ENCODE results near the gene GIMAP2.
"Not testable (repeated sequence)": the region's sequence is repeated elsewhere in the genome, so short reads cannot be mapped to it uniquely, and the experiment has no call there.

Gene GIMAP2

DNA sequence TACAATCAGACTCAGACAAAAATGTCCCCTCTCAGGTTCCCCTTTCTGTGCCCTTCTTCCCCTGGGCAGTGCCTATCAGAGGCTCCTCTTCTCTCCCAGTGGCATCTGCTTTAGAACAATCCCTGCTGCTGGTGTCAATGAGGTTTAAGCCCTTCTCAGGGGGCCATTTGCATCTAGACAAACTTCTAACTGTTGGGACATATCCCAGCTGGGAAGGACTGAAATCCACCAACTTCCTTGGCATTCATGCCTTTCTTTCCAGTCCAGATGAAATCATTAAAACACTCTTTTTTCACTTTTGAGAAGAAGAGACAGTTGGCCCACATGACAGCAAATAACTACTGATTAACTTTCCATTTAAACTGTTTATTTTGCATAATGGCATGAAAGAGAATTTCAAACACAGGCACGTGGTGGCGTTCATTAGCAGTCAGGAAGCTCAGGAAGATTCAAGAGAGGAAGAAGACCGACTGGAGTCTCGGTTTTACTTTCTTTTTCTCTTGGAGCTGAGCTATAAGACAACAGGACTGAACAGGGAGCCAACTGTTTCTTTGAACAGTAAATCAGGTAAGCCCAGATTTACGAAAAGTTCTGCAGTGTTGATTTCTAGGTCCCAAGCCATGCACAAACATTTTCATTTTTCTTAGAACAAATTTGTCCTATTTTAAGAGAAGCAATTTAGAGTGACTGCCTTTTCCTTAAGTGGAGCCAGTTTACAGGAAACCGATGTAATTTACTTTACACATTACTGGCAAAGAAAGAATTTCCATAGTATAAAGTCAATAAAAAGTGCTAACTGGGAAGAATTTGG, at the start of gene GIMAP2:
GIMAP2 (plus strand) TSS at position 488 of the 811 bp plus-strand sequence. CDS start 1,354 bp downstream, outside the sequence.
- peak; percentile 76 for FAIRE-seq

- FAIRE-seq = no peak
Observed at GRCh38 chr7:150641854-150642253, 43.7 kb upstream of the GIMAP2 start.

- FAIRE-seq = no peak
Observed at GRCh38 chr7:150642926-150643325, 42.6 kb upstream of the GIMAP2 start.

DNA sequence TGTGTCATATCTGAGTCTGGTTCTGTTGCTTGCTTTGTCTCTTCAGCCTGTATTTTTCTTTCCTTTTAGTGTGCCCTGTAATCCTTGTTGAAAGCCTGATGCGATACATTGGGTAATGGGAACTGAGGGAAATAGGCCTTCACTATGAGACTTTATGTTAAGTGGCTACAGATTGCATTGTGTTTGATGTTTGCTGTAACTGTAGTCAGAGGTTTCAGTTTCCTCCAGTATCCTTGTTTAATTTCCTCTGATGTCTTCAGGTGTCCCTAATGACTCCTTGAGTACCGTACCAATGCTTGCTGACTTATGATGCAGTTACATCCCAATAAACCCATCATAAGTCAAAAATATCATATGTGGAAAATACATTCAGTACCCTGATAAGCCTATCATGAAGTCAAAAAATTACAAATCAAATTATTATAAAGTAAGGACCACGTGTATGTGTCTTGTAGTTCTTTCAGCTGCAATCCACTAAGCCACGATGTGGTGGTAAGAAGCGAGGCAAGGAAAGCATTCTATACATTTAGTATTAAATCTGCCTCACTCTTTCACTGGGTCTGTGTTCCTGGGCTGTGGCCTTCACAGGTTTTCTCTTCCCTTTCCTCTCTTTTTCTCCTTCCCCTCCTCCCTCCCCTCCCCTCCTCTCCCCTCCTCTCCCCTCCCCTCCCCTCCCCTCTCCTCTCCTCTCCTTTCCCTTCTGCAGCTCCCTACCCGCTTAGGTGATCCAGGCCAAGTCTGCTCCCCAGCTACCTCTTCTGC, 40.1 kb upstream of the GIMAP2 start:
- no peak for FAIRE-seq

DNA sequence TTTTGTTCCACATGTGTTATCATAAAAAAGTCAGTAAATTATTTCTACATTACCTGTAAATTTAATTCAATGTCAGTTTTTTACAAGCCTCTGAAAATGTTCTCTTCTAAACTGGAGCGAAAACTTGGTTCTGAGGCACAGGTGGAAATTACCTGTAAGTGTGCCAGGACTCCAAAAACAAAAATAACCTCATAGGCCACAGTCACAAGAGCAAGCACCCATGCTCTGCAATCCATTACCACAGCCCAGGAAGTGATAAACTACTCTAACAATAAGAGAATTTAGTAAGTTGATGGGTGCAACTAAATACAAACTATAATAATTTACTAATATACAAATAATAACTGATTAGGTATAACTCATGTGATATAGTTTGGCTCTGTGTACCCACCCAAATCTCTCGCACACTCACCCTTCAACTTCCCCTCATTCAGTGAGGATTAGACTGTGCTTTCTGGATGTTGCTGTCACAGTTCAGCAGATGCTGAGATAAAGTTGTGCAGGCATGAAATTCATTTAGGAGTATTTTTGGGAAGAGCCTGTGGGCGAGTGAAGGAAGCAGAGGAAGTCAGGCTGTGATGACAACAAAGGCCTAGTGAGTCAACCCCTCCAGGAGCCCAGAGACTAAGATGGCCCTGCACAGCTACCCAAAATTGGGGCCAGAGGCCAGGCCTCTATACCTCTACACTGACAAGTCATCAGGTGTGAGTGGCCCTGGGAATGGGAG, 37.0 kb upstream of the GIMAP2 start:
- no peak for FAIRE-seq

GRCh38 chr7:150649080-150649385, 36.5 kb upstream of the GIMAP2 start:
- no peak for FAIRE-seq

DNA sequence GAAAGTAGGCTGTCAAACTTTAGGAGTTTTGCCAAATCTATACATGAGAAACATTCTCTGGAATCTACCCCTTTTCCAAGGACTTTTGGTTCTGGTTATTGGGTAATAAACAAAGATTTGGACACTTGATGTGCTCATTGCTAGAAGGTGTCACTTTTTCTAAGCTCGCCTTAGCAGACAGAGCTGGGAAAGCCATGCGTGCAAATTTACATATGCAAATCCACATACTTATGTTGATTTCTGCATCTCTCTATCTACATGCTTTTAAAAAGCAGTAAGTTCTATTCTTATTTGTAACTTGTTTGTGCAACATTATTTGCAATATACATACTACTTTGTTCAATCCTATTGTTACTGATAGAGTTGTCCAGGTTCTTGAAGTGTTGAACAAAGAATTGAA, 30.8 kb upstream of the GIMAP2 start:
- FAIRE-seq = no peak

DNA sequence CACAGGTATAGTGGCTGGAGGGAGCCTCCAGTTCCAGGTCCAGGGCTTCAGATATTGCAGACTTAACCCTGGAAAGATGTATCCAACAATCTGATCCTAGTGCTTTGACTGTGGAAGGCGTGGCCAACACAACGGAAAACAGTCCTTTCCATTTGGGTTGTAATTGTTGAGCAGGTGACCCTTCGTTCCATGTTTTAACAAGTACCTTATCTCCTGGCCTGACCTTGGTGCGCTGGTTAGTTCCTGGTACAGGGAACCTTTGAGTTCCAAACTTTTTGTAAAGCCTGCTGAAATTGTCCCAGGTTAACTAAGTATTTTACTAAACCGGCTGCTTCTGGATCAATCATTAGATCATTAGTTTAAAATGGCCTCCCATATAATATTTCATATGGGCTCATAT, 29.5 kb upstream of the GIMAP2 start:
- FAIRE-seq = no peak

DNA sequence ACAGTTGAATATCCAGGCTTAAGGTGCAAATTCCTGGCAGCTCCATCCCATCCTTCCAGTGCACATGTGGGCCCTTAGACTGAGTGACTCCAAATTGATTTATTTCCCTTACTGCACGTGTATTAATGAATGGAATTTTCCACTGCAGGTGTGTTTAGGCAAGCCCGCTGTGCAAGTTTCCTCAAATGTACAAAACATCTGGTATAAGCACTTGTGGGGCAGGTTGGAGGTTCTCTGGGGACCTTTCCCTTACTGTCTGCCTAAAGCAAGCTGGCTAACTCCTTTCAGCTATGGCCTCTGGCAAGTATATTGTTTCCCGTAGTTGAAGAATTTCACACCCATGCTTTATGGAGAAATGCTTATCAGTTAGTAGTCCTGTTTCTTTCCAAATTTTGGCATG, 28.0 kb upstream of the GIMAP2 start:
- FAIRE-seq = no peak

DNA sequence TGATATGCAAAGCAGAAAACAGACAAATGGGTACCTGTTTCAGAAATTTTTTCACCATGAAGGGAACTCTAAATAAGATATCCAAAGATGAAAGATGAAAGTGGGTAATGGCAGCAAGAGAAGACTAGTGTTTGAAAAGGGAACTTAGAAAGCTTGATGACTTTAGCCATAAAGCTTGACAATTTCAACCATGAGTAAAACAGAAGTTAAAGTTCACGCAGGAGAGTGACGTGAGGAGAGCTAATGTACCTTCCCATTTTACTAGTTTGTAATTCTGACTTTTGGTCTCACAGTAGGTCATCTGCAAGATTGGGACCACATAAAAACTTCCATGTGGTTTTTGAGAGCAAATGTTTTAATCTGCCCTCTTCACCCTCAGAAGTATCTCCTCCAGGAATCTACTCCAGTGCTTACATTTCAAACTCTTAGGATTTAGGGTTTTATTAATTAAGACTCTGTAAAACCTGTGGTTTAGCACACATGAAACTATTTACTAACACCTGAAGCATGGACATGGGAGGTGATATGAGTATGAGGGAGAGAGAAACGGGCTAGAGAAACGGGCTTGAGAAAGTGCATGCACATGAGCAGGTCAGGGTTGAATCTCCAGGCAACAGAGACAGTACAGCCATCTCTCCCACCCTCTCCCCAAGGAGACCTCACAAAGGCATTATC, 24.4 kb upstream of the GIMAP2 start:
- no peak for FAIRE-seq

GRCh38 chr7:150662821-150663220, 22.7 kb upstream of the GIMAP2 start:
- not testable (repeated sequence) for FAIRE-seq

DNA sequence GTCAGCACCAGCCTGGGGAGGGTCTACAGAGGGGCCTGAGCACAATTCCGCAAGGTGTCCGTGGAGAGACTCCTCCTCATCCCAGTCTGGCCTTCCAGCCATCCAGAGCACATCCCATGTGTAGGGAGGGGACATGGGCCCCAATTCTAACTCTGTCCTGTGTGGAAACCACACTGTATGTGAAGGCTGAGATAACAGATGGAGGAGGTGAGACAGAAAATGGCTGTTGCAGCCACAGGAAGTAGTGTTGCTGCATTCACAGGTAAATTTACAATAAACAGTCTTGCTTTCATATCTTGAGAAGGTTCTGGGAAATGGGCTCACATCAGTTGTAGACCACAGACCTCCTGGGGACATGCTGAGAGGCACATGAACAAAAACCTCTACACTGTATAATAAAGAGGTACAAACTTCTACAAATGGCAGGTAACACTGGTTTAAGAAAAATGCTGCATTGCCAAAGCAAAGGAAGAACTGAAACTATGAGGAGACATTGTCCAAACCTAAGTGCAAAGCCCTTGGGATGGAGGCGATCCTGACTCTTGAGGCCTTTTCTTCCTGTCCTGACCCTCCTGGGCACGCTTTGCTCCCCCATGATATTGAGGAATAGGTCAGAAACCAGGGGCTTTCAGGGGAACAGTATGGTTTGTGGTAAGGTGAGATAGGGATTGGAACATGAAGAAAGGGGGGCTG, 21.6 kb upstream of the GIMAP2 start:
- FAIRE-seq = no peak

DNA sequence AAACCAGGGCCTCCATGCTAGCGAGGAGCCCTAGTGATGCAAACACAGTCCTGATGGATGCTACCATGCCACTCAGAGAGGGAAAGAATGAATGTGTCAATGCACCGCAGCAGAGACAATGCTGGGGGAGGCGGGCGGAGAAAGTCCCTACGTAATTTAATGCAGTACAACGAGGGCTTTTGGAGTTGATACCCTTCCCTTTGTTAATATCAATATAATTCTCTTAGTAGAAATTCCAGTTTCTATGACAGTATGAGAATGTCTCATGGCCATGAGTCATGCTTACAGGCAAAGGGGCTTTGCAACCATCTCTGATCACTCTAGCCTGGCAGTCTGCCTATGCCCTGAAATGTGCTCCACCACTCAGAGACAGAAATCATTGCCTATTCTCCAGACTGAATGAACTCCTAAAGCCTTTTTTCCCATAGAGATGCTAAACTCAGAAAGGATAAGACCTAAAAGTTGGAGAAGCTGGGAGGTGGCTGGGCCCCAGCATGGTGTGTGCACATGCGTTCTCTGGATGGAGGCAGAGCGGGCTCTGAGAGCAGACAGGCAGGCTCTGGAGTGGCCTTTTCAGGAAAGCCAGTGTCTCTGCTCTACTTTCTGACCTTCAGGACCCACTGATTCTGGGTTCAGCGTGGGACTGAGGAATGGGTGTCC, 20.3 kb upstream of the GIMAP2 start:
- FAIRE-seq = no peak

- FAIRE-seq = no peak
Observed at GRCh38 chr7:150665896-150666295, 19.6 kb upstream of the GIMAP2 start.

- no peak for FAIRE-seq
Observed at GRCh38 chr7:150666412-150666811, 19.1 kb upstream of the GIMAP2 start.

GRCh38 chr7:150668472-150668911, 17.0 kb upstream of the GIMAP2 start:
- no peak for FAIRE-seq

- no peak for FAIRE-seq
Observed at GRCh38 chr7:150668977-150669376, 16.5 kb upstream of the GIMAP2 start.

DNA sequence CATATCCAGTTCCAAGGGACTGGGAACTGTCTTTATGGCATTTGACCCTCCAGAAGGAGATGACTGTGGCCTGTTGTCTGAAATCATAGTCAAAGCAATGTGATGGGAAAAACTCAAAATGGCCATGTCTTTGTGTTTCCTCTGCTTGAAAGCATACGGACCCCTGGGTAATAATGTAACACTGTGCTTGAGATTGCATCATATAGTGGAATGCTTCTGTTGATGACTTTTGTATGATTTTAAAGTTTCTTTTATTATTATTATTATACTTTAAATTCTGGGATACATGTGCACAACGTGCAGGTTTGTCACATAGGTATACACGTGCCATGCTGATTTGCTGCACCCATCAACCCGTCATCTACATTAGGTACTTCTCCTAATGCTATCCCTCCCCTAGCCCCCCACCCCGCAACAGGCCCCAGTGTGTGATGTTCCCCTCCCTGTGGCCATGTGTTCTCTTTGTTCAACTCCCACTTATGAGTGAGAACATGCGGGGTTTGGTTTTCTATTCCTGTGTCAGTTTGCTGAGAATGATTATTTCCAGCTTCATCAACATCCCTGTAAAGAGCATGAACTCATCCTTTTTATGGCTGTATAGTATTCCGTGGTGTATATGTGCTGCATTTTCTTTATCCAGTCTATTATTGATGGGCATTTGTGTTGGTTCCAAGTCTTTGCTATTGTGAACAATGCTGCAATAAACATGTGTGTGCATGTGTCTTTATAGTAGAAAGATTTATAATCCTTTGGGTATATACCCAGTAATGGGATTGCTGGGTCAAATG, 13.5 kb upstream of the GIMAP2 start:
- FAIRE-seq = not testable (repeated sequence)

DNA sequence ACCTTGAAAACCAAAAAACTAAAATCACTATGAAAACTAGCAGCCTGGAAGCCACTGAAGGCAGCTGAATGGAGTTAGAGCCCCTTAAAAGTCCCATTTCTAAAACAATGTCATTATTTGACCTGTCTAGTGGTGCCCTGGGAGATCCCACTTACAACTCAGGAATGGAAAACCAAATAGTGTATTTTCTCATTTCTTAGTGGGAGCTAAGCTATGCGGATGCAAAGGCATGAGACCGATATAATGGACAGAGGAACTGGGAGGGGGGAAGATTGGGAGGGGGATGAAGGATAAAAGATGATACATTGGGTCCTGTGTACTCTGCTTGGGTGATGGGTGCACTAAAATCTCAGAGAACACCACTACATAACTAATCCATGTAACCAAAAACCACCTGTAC, 9.8 kb upstream of the GIMAP2 start:
- FAIRE-seq = no peak

DNA sequence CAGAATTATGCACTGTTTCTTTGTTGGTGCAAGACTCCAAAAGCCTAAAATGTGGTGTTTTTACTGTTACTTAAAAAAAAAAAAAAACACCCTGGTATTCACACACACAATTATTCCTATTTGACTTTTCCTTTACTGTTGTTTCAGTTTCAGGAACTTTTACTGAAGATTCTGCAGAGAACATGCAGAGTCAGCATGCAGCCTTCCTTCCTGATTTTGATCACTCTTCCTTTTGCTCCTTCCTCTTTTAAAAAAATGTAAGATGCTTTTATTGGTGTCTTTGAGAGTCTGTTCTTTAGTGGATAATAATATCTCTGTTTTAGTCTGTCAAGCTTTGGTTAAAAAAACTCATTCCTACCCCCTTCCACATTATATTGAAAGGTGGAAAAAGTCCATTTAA, 9.2 kb upstream of the GIMAP2 start:
- FAIRE-seq = not testable (repeated sequence)

DNA sequence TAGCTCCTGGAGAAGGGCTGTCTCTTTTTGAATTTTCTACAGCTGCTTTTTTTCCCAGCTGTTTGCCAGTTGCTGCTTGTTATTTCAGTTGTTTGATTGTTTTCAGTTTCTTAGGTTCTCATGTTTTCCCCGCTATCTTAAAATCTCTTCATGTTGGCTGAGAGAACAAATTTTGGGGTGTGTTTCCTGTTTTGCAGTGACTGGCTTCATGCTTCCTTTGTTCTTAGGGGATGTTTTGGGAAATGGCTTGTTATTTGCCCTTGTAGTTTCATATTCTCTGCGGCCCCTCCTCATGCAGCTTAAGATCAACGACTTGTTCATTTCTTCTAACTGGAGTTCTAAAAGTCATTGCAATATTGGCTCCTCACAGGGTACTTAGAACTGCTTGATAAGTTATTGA, 8.7 kb upstream of the GIMAP2 start:
- FAIRE-seq = peak; percentile 41
